ENCODE data around the gene MEF2C.

GRCh38 chr5:88883059-88883835 is at the start of gene MEF2C:
- TF ChIP-seq POLR2AphosphoS5 (IDR thresholded peaks at IDR 0.05; ENCODE audit: borderline replicate concordance, low read depth, low read length) (peak; percentile 34; the same call in 1 of the 2 replicates), EZH2 (IDR thresholded peaks at IDR 0.05) (no peak)
